H1 (cell line): ENCODE data around the gene BIK. TPM values are rescaled to one million over a fixed set of nuclear protein-coding genes. Genes with fewer than 3 reads are reported as not detected.

Experiments
- CTCF ChIA-PET: fragments of 300-600 bp; sonication (Branson Sonifier 250); formaldehyde crosslinking; loops from one replicate; lab custom pipeline; 2021; ENCODE audit not compliant: partially characterized antibody; lab: Charles Lee
- POLR2A ChIA-PET: fragments of 300-600 bp; sonication (Branson Sonifier 250); formaldehyde crosslinking; loops from one replicate; lab custom pipeline; 2021; ENCODE audit warnings: inconsistent platforms; ENCODE audit not compliant: partially characterized antibody; lab: Charles Lee
- DNase-seq, 2 experiments: peaks; one replicate each; pipeline versions ENCODE4 v3.0.0 to v3.0.0-alpha.2; 2010 to 2022; ENCODE audit warnings: low spot score in 2 of 2, low read depth in 1 of 2, mixed read lengths in 1 of 2
- FAIRE-seq: peaks from 2 replicates; lab custom pipeline; 2011; peaks lifted over from hg19 to GRCh38; lab: Jason Lieb, UNC
- H2AFZ ChIP-seq: 2 replicates; pipeline ENCODE4 v1.8.1; 2012; ENCODE audit warnings: low read length, inconsistent platforms
- H2AK5ac ChIP-seq: 2 replicates; pipeline ENCODE4 v1.6.1; 2013; ENCODE audit warnings: low read depth, low read length
- H2BK120ac ChIP-seq: replicated peaks from 2 replicates; pipeline ENCODE3; 2013; ENCODE audit warnings: low read depth, low read length, inconsistent platforms
- H2BK12ac ChIP-seq: 2 replicates; pipeline ENCODE4 v1.6.1; 2013; ENCODE audit warnings: low read depth, low read length
- H2BK15ac ChIP-seq: 2 replicates; pipeline ENCODE4 v1.6.1; 2013; ENCODE audit warnings: low read length
- H2BK20ac ChIP-seq: 2 replicates; pipeline ENCODE4 v1.6.1; 2013; ENCODE audit warnings: low read length
- H2BK5ac ChIP-seq: 2 replicates; pipeline ENCODE4 v1.6.1; 2013; ENCODE audit warnings: low read depth, low read length
- H3K14ac ChIP-seq: 2 replicates; pipeline ENCODE4 v1.6.1; 2013; ENCODE audit warnings: inconsistent platforms; ENCODE audit not compliant: insufficient read length
- H3K18ac ChIP-seq: 2 replicates; pipeline ENCODE4 v1.6.1; 2013; ENCODE audit warnings: low read length; ENCODE audit errors: extremely low read depth
- H3K23ac ChIP-seq: 2 replicates; pipeline ENCODE4 v1.6.1; 2013; ENCODE audit warnings: inconsistent platforms; ENCODE audit not compliant: insufficient read length
- H3K23me2 ChIP-seq: 2 replicates; pipeline ENCODE4 v1.6.1; 2013; ENCODE audit warnings: low read depth, low read length
- H3K27ac ChIP-seq: 2 replicates; pipeline ENCODE4 v1.6.1; 2011; ENCODE audit warnings: low read depth, low read length, inconsistent platforms
- H3K27me3 ChIP-seq, 4 experiments: replicated peaks in 1 of 4; 1 replicate in 1 of 4; 2 replicates in 3 of 4; pipeline versions ENCODE4 v1.6.1 to v1.8.1; 2011 to 2013; ENCODE audit warnings: low read length in 3 of 4, mild to moderate bottlenecking in 3 of 4, inconsistent platforms in 2 of 4, mixed read lengths in 2 of 4, moderate library complexity in 1 of 4; ENCODE audit not compliant: control insufficient read depth in 3 of 4, insufficient read depth in 3 of 4; ENCODE audit errors: extremely low read depth in 1 of 4
- H3K36me3 ChIP-seq, 4 experiments: 2 replicates each; pipeline versions ENCODE4 v1.6.1 to v1.8.1; 2011 to 2013; ENCODE audit warnings: mild to moderate bottlenecking in 4 of 4, low read length in 3 of 4, moderate library complexity in 2 of 4, control low read depth in 1 of 4, inconsistent platforms in 1 of 4; ENCODE audit not compliant: insufficient read depth in 4 of 4, control insufficient read depth in 2 of 4
- H3K4ac ChIP-seq: replicated peaks from 2 replicates; pipeline ENCODE3; 2013; ENCODE audit warnings: low read length, low read depth, mixed read lengths, inconsistent platforms; ENCODE audit not compliant: insufficient read length
- H3K4me1 ChIP-seq, 4 experiments: replicated peaks in 1 of 4; 1 replicate in 1 of 4; 2 replicates in 3 of 4; pipeline versions ENCODE4 v1.6.1 to v1.8.1; 2011 to 2013; ENCODE audit warnings: low read length in 3 of 4, inconsistent platforms in 2 of 4, mixed read lengths in 1 of 4; ENCODE audit not compliant: insufficient read depth in 4 of 4, control insufficient read depth in 3 of 4
- H3K4me2 ChIP-seq, 2 experiments: 2 replicates each; pipeline versions ENCODE4 v1.6.1 to v1.8.1; 2011 to 2013; ENCODE audit warnings: low read depth in 2 of 2, low read length in 2 of 2, control low read depth in 1 of 2, inconsistent platforms in 1 of 2, mild to moderate bottlenecking in 1 of 2; ENCODE audit not compliant: insufficient read depth in 1 of 2
- H3K4me3 ChIP-seq, 4 experiments: fragments of 200-600, 300-600 bp in 1 of 4; sonication (generic), shearing (Covaris generic), sonication (Bioruptor Twin) in 1 of 4; 2 replicates each; pipeline versions ENCODE4 v1.5.1 to v1.8.1; 2011 to 2016; ENCODE audit warnings: low read length in 4 of 4, low read depth in 3 of 4, control low read depth in 2 of 4, inconsistent platforms in 2 of 4, mild to moderate bottlenecking in 2 of 4, mixed read lengths in 1 of 4, moderate library complexity in 1 of 4; ENCODE audit not compliant: insufficient read depth in 2 of 4; ENCODE audit errors: extremely low read depth in 1 of 4
- H3K56ac ChIP-seq: replicated peaks from 2 replicates; pipeline ENCODE3; 2013; ENCODE audit warnings: low read depth, mild to moderate bottlenecking, mixed read lengths, low read length, inconsistent platforms; ENCODE audit not compliant: insufficient read length
- H3K79me1 ChIP-seq: 2 replicates; pipeline ENCODE4 v1.6.1; 2013; ENCODE audit warnings: low read depth, low read length, control low read depth
- H3K79me2 ChIP-seq, 2 experiments: 2 replicates each; pipeline versions ENCODE4 v1.6.1 to v1.8.1; 2012 to 2013; ENCODE audit warnings: low read length in 2 of 2, mild to moderate bottlenecking in 2 of 2, inconsistent platforms in 1 of 2; ENCODE audit not compliant: insufficient read depth in 2 of 2, control insufficient read depth in 1 of 2
- H3K9ac ChIP-seq, 4 experiments: replicated peaks in 1 of 4; 1 replicate in 1 of 4; 2 replicates in 3 of 4; pipeline versions ENCODE4 v1.6.1 to v1.8.1; 2011 to 2013; ENCODE audit warnings: low read depth in 3 of 4, low read length in 3 of 4, control low read depth in 2 of 4, mild to moderate bottlenecking in 2 of 4, moderate library complexity in 2 of 4, inconsistent platforms in 1 of 4; ENCODE audit errors: extremely low read depth in 1 of 4
- H3K9me3 ChIP-seq, 2 experiments: 2 replicates each; pipeline versions ENCODE4 v1.6.1 to v1.8.1; 2012 to 2013; ENCODE audit warnings: mild to moderate bottlenecking in 2 of 2, moderate library complexity in 2 of 2, control low read depth in 1 of 2, inconsistent platforms in 1 of 2, low read depth in 1 of 2, low read length in 1 of 2, mixed read lengths in 1 of 2; ENCODE audit not compliant: insufficient read depth in 2 of 2
- H4K20me1 ChIP-seq, 2 experiments: replicated peaks in 1 of 2; 2 replicates each; pipeline versions ENCODE3 to v1.8.1; 2011 to 2013; ENCODE audit warnings: inconsistent platforms in 2 of 2, low read length in 2 of 2, mild to moderate bottlenecking in 1 of 2; ENCODE audit not compliant: insufficient read depth in 2 of 2, control insufficient read depth in 1 of 2
- H4K5ac ChIP-seq: 2 replicates; pipeline ENCODE4 v1.6.1; 2013; ENCODE audit warnings: low read length, low read depth, mixed read lengths, inconsistent platforms; ENCODE audit not compliant: insufficient read length
- H4K8ac ChIP-seq: 2 replicates; pipeline ENCODE4 v1.8.0; 2013; ENCODE audit warnings: mild to moderate bottlenecking, moderate library complexity, low read length, inconsistent platforms; ENCODE audit not compliant: insufficient read depth; ENCODE audit errors: extremely low read depth
- H4K91ac ChIP-seq: replicated peaks from 2 replicates; pipeline ENCODE3; 2013; ENCODE audit warnings: low read length, mixed read lengths, inconsistent platforms; ENCODE audit not compliant: insufficient read length
- CBX5 ChIP-seq: fragments of 300-800, 300-1000 bp; sonication (generic); IDR thresholded peaks from 2 replicates; pipeline ENCODE4 v1.7.1; 2016; ENCODE audit warnings: antibody characterized with exemption, low read length, low read depth
- E2F6 ChIP-seq: IDR thresholded peaks from 2 replicates; pipeline ENCODE4 v1.6.1; 2012; ENCODE audit warnings: inconsistent platforms
- RAD21 ChIP-seq, 2 experiments: IDR thresholded peaks in 1 of 2; conservative IDR thresholded peaks in 1 of 2; 2 replicates each; pipeline ENCODE4 v1.6.1; 2011; ENCODE audit warnings: low read depth in 2 of 2, low read length in 2 of 2, improper control_type of control experiment in 1 of 2, inconsistent platforms in 1 of 2, mild to moderate bottlenecking in 1 of 2, moderate library complexity in 1 of 2
- SP2 ChIP-seq: IDR thresholded peaks from 2 replicates; pipeline ENCODE4 v1.6.1; 2012; ENCODE audit warnings: mild to moderate bottlenecking, low read length, inconsistent platforms
- TCF12 ChIP-seq: IDR thresholded peaks from 2 replicates; pipeline ENCODE4 v1.6.1; 2011; ENCODE audit warnings: low read depth, mild to moderate bottlenecking, low read length
- WGBS, 2 experiments: shearing (Covaris generic) in 1 of 2; methylation state at CpG; one replicate each; pipeline versions ENCODE4 v1.1.6 to v1.1.7; 2013 to 2015; ENCODE audit warnings: low lambda C conversion rate in 2 of 2, mixed read lengths in 2 of 2, inconsistent platforms in 1 of 2, low coverage in 1 of 2, missing lambda C conversion rate in 1 of 2; ENCODE audit not compliant: insufficient replicate concordance in 2 of 2, insufficient coverage in 1 of 2, insufficient read length in 1 of 2; ENCODE audit errors: extremely low coverage in 1 of 2, missing lambda C conversion rate in 1 of 2; 5-methylcytosine and 5-hydroxymethylcytosine counted together
- polyA plus RNA-seq, 7 experiments: library from polyadenylated mRNA; depleted of rRNA in 3 of 7; stranded (reverse) in 5 of 7; unstranded in 2 of 7; fragments of >200 nt in 5 of 7; fragments of 200-250 nt in 2 of 7; gene quantifications; 1 replicate in 5 of 7; 2 replicates in 1 of 7; 4 replicates in 1 of 7; pipeline versions ENCODE4 v1.2.1 to v1.2.3, GENCODE V29; 2011 to 2013; ENCODE audit warnings: missing spikeins in 2 of 7, mixed read lengths in 2 of 7
- total RNA-seq: library from RNA; stranded (reverse); fragmentation: NEBNext Ultra II Directional; extraction: Animal tissue kit (Norgen Biotek cat#: 25700); gene quantifications from 2 replicates; pipeline ENCODE4 v1.2.1, GENCODE V29; 2021
- TF ChIP-seq, protein P1 (sequence below): IDR thresholded peaks from 2 replicates; pipeline ENCODE4 v1.6.1; 2012; ENCODE audit warnings: inconsistent platforms

BIK gene
- total and polyA plus RNA-seq, 2 of the 8 experiments (the other 6 are each of a cell fraction or from before 2014, with no cell fraction given) = 3.3 to 5.5 TPM

DNA sequence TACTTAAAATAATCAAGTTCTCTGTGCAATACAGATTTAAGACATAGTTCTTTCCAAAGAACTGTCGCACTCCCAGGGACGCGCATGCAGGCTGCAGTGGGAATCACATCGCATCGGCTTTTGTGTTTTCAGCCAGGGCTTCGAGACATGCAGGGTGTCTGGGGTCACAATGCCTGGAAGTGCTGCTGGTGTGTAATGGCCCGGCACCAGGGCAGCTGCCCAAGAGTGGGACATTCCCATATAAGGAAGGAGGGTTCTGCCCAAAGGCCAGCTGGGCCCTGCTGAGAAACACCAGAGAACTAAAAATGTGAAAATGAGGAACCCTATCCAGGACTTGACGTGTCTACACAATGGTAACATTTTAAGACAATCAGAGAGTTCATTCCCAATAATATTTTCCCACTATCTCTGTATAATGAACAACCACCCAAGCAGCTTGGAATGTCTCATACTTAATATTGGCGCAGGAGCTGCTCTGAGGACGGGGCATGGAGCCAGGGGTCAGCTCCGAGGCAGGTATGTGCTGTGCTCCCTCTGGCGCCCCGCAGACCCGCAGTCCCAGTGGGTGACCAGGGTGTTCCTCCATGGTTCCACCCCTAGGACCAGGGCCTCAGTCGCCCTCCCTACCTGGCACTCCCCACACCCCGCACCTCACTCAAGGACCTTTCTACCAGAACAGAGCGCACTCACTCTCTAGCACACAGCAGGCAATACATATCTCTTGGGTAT lies 21.4 kb downstream of the BIK start:
- TF ChIP-seq CBX5 (no peak), TCF12 (no peak), RAD21 (IDR thresholded peaks at IDR 0.05 in 1 of 2, conservative IDR thresholded peaks at IDR 0.05 in 1 of 2; ENCODE audit: low read depth in 2 of 2, low read length in 2 of 2) (no peak), SP2 (no peak), E2F6 (no peak)
- TF ChIP-seq, protein P1, sequence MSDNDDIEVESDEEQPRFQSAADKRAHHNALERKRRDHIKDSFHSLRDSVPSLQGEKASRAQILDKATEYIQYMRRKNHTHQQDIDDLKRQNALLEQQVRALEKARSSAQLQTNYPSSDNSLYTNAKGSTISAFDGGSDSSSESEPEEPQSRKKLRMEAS = no peak
- no peak overlapping the region for H3K18ac ChIP-seq
- no peak overlapping the region for H3K56ac ChIP-seq
- no peak overlapping the region for H2BK12ac ChIP-seq
- H3K14ac ChIP-seq = no peak overlapping the region
- H3K23me2 ChIP-seq = no peaks in the 10 kb centered on the region
- no peak overlapping the region for H4K5ac ChIP-seq
- H2AK5ac ChIP-seq = no peak overlapping the region
- no peak overlapping the region for H4K8ac ChIP-seq
- no peak overlapping the region for H3K4me3 ChIP-seq
- H3K36me3 ChIP-seq = peaks cover 6 to 35% (median 11%) of the 10 kb centered on the region in 4 experiments; a peak in 6 of 8 replicates
- H3K4ac ChIP-seq = no peak overlapping the region
- WGBS, 2 experiments = 93% methylated on average over 17 of the region's 17 CpGs; no CpG with 5 or more reads in 1 of the 2 experiments
- H2BK5ac ChIP-seq = no peak overlapping the region
- H3K23ac ChIP-seq = no peak overlapping the region
- no peak overlapping the region for H2BK20ac ChIP-seq
- no peak for FAIRE-seq
- peaks cover 5% of the 10 kb centered on the region for H3K79me1 ChIP-seq
- DNase-seq = no peak
- no peak overlapping the region for H3K4me2 ChIP-seq
- ChIA-PET POLR2A (interaction anchor here (1.4 to 2.3 kb wide), 2 partner anchors 12 to 17 kb away, joined by 3 to 4 read pairs; no protein-coding TSS in a partner anchor), CTCF (interaction anchor here (0.6 to 1.7 kb wide), 4 partner anchors 11 to 72 kb away, joined by 3 to 5 read pairs (median 4); no protein-coding TSS in a partner anchor)
- H2BK15ac ChIP-seq = no peak overlapping the region
- no peak overlapping the region for H4K91ac ChIP-seq
- H3K9me3 ChIP-seq = no peaks in the 10 kb centered on the region
- H3K4me1 ChIP-seq = peaks cover 0 to 6% (median 0%) of the 10 kb centered on the region in 4 experiments; a peak in 3 of 7 replicates
- H2BK120ac ChIP-seq = no peak overlapping the region
- no peak overlapping the region for H3K27ac ChIP-seq
- no peaks in the 10 kb centered on the region for H3K79me2 ChIP-seq
- H4K20me1 ChIP-seq = peaks cover 3 to 21% of the 10 kb centered on the region in 2 experiments
- no peaks in the 10 kb centered on the region for H3K27me3 ChIP-seq
- no peak overlapping the region for H2AFZ ChIP-seq
- no peak overlapping the region for H3K9ac ChIP-seq
